NCI-H345 (cell line): ENCODE measurements around the gene HPSE2.
A peak's percentile ranks its signal among the peaks of the same experiment; 100 is the strongest.

Source experiments
- DNase-seq: peaks from one replicate; lab custom pipeline; 2025; lab: John Stamatoyannopoulos, UW

The HPSE2 gene

DNA sequence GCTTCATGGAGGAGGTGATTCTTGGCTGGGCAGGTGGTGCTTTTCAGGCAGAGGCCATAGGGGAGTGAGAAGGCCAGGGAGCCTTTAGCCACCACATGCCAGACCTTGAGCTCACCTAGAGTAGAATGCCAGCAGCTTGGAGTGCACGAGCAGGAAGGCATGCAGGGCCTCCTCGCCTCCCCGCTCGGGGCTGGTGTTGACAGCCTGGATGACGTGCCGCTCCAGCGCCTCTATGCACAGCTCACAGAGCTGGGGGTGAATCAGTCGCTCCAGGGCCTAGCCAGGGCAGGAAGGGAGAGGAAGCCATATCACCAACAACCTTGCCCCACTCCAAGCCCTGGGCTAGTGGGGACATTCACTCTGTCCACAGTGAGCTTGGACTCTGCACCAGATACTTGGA is 804.6 kb downstream of the HPSE2 start:
- DNase-seq = no peak

DNA sequence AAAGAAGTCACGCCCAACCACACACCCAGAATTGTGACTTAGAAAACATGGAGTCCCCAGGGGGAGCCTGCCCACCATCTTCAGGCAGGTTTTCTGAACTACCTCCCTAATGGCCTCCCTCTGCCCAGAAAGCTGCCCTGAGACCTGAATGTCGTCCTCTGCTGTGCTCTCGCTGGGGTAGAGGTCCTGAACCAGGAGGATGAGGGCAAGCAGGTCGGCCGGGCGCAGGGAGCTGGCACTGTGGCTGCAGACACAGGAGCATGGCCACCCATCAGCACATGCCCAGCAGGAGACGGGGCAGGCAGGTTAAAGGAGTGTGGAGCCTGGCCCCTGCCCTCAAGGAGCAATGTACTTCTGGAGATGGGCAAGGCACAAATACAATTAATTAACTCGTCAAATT is 805.2 kb downstream of the HPSE2 start:
- no peak for DNase-seq

DNA sequence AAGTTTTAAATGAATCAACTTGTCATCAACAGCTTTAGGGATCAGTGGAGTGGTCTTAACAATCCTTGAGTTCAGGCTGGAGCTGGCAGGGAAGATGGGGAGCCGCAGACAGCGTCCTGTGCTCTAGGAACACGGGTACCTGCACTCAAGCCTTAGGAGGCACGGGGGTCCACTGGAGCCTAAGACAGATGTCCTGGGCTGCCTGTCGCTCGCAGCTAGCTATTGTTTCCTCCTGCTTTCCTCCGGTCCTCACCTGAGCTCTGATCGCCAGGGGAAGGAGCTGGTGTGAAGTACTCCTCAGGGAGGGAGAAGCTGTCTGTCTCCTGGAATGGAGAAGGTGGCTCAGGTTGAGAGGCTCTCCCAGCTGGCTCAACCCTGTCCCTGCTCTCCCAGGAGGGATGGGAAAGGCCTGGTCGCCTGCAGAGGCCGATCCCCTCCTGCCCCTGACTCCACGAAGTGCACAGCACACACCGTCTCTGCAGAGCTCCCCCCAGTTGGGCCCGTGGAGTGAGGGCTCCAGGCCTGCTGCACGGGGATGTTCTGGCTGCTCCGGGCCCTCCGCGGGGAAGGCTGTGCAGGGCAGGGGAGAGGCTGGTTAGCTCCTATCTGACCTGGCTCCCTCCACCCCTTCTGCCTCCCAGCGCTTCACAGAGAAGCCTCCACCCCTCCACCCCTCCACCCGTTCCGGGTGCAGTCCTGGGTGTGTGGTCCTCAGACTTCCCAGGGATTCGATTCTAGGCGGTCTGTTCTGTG is 806.2 kb downstream of the HPSE2 start:
- no peak for DNase-seq

DNA sequence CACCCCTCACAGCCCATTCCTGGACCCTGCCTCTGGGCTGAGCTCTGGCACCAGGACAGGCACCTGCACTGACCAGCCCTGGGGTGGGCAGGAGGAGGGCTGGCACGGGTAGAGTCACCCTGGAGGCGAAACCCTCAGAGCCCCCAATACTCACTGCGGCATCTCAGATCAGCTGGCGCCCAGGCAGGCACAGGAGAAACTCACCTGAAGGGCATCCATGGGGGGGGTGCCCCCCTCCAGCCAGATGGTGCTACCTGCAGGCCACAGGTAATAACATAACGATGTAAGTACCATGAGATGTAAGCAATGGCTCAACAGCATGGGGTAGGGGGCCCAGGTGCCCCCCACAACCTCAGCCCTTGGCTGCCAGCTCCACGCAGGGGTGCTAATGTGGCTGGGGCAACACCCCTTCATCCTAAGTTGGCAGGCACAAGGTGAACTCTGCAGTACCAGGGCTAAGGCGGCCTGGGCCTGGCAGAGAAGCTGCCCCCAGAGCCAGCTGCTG is 808.6 kb downstream of the HPSE2 start:
- DNase-seq = no peak

DNA sequence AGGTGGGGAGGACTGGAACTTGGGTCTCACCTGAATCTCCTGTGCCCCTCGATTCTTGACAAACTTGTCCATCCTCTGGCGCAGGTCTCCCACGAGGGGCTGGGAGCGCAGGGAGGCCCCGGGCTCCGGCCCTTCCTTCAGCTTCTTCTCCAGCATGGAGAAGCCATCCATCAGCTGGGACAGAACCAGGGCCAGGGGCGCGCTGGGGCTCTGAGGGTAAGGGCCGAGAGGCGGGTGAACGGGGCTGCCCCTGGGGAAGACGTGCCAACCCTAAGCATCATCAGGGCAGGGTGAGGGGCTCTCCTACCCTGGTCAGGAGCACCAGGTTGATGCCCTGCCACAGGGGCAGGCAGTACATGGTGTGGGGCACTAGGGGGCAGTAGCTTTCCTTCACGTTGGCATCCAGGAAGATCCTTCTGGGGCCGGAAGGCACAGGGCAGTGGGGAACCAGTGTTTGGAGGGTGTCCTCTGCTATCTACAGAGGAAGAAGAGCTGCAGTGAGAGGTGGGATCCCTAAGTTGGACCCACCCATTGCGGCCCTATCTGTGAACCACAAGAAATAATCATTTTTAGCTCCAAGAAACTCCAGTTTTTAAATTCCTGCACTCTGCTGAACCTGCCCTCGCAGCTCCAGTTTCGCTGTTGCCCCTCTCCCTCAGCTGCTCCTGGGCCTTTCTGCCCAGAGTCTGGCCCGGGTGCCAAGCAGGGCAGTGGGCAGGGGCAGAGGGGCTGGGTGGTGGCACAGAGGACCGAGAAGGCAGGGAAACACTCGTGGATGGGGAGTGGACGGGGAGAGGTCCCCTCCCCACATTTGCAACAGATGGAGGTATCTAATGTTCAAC is 809.9 kb downstream of the HPSE2 start:
- DNase-seq = peak; percentile 23

DNA sequence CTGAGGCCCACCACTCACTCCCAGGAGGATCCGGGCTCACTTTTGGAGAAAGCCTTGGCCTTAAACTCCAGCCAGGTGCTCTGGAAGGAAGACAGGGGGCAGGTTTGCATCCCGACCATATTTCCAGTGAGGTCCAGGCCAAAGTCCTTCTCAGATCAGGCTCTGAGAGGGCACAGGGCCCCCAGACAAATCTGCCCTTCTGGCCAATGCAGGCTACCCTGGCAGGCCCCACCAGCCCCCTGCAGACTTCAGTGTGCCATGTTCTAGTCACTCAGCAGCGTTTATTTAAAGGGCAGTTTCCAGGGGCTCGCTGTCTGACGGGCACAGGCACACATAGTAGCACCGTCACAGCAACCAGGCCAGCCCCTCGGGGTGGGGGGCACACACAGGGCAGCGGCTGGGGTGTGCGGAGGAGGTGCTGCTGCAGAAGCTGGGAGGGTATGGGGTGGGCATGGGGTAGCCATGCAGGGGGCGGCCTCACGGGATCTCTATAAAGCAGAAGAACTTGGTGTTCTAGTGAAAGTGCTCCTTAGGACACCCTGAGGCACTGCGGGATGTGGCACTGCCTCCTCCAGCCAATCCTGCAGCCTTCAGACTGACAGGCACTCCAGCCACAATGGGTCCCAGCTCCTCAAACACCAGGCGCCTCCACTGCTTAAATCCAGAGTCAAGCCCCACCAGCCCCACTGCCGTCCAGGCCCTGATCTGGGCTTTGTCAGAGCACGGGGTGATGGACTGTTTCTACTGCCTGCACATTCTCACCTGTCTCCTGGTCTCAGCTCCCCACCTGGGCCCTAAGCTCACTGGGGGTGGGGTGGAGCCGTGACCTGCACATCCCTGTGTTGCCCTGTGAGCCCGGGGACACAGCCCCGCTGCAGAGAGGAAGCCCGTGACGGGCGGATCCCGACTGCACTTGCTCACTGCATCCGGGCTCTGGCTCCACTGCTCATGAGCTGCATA is 811.1 kb downstream of the HPSE2 start:
- DNase-seq = no peak

DNA sequence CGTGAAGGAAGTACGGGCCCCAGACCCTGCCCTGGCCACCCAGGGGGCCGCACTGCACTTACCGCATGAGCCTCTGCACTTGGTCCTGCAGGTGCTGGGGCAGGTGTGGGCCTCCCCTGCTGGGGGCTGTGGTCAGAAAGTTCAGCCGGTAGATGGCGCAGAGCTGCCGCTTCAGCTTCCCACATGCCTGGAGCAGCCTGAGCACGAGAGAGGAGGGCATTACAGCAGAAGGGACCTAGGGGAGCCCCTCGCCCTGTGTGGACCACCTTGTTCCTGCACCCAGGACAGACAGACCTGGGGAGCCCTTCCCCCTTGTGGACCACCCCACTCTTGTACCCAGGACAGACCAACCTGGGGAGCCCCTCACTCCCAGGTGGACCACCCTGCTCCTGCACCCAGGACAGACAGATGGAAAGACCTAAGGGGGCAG is 811.9 kb downstream of the HPSE2 start:
- no peak for DNase-seq

DNA sequence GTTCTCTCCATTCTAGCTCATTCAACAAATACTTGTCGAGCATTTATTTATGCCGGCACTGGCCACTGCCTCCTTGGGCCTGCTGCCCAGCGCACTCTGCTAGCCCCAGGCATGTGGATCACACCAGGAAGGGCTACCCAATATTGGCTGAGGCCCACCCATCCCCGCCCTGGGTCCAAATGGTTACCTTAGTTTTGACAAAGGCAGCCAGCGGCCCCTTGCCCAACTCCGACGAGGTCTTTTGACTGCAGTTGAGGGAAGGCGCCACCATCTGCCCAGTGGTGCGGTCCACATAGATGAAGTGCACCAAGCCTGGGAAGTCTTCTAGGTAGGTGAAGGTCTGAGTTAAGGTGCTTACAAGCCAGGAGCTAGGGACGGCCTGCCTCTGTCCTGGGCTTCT is 813.5 kb downstream of the HPSE2 start:
- DNase-seq = no peak

DNA sequence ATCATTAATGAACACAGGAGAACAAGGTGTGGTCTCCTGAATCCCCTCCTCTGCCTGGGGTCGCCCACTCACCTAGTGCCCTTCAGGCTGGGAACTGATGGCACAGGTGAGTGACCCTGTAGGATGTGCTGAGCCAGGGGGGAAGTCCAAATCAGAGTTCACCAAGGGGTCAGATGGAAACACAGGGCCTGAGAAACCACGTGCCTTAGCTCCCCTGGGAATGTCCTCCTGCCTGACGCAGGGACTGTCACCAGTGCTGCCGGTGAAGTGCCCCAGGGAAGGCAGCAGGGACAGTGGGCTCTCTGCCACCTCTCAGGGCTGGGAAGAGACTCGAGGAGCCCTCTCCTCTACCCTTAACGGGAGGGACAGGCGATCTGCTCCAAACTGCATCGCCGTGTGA is 814.9 kb downstream of the HPSE2 start:
- DNase-seq = no peak

DNA sequence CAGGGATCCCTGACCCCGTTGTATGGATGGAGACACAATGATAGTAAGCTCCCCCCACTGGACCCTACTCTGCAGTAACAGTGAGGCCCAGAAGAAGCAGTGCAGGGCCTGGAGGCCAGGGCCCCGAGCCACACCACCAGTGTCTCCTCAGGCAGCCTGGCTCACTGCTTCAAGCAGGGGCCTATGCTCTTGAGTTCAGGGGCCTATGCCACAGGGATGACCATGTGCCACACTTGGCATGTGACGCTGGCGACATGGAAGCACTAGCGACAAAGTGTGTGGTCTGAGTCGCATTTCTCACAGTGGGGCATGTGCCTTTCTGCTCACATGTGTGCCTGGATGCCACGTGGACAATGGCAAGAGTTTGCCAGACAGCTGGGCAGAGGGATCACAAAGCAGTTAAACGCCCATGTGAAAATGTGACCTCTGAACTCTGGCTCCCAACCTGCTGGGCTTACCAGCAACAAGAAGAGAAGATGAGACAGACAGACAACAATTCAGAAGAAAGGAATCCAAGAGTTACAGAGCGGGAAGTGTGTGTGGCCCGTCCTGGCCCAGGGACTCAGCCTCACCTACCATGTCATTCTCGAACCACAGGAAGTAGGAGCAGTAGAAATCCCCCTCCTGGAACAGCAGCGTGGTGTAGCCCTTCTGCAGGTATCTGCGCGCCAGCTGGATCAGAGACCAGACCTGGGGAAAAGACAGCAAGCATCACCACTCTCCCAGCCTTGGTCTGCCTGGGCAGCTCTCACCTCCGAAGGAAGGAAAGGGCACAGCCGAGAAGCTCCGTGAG is 816.0 kb downstream of the HPSE2 start:
- no peak for DNase-seq

DNA sequence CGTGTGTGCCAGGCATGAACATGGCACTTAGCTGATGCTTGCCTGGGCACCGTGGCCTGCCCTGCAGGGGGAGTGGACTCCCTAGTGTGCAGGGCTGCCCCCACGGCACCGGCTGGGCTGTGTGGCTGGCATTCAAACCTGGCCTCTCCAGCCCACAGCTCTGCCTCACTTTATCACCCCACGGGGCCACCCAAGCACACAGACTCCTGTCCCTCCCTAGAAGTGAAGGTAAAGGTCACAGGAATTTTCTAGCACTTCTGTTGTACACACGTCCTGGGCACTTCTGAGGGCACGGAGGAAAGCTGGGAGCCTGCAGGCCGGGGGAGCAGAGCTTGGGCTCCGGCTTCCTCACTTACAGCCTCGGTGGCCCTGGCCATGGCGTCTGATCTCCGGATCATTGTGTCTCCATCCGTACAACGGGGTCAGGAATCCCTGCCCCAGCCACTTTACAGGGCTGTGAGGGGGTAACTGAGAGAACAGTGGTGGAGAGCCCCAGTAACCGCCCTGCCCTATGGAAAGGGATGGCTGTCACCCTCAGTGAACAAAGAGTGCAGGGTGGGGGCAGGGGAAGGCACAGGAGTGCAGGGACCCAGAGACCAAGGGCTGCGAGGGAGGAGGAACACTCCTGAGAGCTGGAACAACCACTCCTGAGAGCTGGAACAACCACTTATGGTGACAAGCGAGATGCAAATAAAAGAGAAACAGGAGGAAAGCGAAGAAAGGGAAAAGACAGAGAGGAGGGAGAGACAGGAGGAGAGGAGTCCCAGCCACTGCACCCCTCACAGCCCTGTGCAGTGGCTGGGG is 816.8 kb downstream of the HPSE2 start:
- DNase-seq = no peak

DNA sequence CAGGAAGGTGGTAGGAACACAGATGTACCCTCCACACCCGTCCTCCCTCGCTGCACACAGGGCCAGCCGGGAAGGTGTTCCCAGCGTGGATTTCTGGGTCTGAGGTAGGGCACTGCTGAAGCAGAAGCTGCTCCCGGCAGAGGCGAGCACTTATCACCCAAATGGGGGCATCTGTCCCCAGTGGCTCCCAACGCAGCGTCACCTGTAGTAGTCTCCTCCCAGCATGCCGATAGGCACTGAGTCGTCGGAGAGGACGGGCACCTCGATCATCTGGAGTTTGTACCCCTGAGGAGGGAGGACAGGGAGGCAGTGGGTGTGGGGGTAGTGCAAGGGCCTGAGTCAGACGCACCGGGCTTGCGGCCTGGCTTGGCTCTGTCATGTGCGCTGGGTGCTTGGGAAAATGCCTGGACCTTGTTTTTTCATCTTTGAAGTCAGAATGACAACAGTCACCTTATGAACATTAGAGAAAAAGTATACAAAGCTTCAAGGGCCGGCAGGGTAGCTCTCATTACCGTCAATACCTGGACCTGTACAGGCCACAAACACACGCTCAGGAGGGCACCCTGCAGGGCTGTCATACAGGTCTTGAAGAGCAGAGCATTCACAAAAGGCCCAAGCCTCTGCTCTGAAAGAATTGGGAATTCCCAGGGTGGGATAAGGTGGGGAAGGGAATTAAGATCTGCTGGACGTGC is 817.5 kb downstream of the HPSE2 start:
- DNase-seq = no peak

DNA sequence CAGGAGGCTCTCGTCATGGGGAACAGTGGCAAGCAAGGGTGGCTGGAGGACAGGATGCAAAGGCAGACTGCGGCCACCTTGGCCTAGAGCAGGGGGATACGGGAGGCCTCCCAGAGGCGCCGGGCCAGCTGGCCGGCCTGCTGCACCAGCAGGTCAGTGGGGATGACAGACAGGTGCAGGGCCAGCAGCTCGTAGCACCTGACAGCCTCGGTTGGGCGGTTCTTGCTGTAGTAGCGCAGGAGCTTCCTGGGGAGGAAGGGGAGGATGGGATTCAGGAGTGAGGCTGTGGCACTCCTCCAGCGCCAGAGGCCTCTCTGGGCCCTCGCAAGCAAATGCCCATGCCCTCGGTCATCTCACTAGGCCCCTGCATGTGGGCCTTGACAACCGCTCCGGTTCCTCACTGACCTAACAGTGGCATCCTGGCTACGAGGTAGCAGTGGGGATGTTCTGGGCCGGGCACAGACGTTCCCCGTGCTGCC is 818.1 kb downstream of the HPSE2 start:
- DNase-seq = no peak

DNA sequence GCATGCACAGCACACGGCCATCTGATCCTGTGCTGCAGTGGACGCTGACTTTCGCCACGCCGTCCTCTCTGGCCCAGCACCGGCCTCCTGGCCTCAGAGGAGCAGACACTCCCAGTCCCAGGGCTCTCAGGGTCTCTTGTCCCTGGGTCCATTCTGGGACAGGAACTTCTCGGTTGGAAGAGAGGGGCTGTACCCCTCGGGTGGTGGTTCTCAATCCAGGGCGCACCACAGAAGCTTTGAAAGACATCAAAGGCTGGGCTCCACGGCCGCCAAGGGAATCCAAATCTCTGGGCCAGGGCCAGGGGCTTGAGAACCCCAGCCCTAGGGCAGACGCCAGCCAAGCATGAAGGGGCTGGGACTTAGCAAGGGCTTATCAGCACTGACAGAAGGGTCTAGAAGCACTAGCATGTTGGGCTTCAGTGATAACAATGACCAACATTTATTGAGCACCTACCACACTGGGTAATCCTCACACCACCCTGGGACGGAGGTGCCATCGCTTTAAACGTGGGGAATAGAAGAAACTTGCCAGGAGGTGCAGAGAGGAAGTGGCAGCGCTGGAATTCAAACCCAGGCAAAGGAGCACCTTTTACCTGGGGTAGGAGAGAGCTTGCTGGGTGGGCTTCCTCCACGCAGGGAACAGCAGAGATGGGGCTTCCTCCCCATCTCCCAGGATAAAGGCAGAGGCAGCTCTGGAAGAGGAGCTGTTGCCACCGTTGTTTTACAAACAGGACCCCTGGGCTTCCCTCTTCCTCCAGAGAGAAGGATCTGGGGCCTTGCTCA is 818.9 kb downstream of the HPSE2 start:
- DNase-seq = no peak

DNA sequence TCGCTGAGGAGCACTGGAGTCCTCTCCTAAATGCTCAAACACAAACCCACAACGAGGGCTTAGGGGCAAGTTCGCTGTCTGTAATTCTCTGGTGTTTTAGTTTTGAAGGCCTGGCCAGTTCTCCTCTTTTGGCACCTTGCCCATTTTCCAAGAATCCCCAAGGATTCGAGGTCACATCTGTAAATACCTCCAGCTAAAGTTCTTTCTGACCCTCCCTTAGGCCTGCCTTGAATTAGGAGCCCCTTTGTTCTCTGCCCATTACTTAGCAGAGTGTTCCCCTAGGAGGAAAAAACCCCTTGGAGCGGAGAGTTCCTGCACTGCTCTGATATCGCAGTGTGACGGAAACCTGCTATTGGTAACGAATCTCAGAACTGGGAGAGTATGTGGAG is 819.9 kb downstream of the HPSE2 start:
- no peak for DNase-seq

DNA sequence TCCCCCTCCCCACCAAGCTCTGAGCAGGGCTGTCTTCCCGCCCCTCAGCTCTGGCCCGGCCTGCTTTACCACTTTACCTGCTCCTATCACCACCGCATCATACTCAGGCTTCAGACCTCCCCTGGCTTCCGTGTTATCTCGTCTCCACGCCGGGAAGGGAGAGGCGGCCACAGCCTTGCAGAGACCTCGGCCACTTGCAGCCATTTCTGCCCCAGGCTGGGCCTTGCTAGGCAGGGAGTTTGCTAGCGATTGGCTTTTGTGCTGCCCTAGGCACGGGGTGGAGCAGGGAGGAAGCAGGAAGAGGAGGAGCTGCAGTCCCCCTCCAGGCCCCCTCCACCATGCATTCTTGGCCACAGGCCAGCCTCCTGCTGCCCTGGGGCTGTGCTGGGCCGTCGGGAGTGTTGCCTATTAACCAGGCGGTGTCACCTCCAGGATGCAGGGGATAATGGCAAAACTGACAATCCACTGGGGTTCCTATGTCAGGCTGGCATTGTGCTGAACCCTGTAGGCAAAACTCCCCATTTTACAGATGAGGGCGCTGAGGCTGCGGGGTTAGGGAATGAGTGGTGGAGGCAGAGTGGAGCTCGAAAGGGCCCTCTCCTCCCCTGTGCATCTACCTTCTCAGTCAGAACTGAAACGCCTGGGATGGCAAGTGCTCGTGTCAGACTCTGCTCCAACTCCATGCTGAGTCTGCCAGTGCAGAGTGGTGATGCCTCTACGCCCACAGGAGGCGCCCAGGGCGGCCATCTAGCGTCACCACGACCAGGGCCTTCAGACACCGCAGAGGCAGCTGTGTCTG is 820.5 kb downstream of the HPSE2 start, which contains the start of gene PYROXD2:
TSS of gene PYROXD2 (minus strand) at position 251 of the 799 bp plus-strand sequence. CDS start at position 204, 47 bp downstream.
- peak; percentile 88 for DNase-seq

DNA sequence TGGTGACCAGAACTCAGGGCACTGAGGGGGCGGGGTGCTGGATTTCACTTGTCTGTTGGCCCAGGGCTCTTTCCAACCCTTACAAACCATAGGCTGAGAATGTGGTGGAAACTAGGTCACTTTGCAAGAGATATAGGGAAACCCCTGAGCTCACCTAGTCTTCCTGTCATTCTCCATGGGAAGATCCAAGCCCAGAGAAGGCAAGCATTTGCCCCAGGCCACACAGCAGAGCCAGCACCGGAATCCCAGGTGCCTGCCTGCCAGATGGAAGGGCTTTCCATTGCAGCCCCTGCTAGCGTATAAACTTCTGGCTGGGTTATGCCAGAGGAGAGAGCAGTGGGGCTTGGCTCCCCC is 821.1 kb downstream of the HPSE2 start:
- DNase-seq = no peak

DNA sequence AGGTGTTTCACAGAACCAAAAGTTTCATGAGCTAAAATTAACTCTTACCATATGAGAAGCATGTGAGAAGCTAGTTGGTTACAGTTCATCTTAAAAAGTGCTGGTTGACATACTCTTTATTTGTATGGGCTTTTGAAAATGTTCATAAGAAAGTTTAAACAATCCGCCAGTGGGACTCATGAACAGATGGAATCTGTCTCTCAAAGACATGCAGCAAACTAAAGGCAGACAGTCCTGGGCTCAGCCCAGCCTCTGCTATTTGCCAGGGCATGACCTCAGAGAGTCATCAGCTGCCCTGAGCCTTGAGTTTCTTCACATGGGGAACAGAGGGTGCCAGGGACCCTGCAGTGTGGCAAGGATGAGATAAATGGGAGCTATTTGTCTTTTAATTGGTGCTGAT is 823.9 kb downstream of the HPSE2 start:
- no peak for DNase-seq
